DND-41 (cell line): ENCODE measurements around the gene TNIP2.

Experiments
- ATAC-seq: fragments of 200-7000 bp; cut with Tn5 transposase; 3 replicates; pipeline ENCODE4 v1.9.1; 2021; ENCODE audit warnings: low read depth; ENCODE audit not compliant: insufficient read depth
- DNase-seq: peaks from one replicate; pipeline ENCODE4 v3.0.0-alpha.2; 2020
- H2AFZ ChIP-seq: 2 replicates; pipeline ENCODE4 v1.6.0; 2012; ENCODE audit warnings: low read depth, low read length
- H3K27ac ChIP-seq: 2 replicates; pipeline ENCODE4 v1.5.1; 2012; ENCODE audit warnings: low read length, inconsistent platforms
- H3K27me3 ChIP-seq: fragments of 200-600 bp; sonication (generic); 2 replicates; pipeline ENCODE4 v1.6.0; 2012; ENCODE audit warnings: low read length, mild to moderate bottlenecking, inconsistent platforms; ENCODE audit not compliant: insufficient read depth, poor library complexity
- H3K36me3 ChIP-seq: 2 replicates; pipeline ENCODE4 v1.5.1; 2012; ENCODE audit warnings: low read length, inconsistent platforms; ENCODE audit not compliant: insufficient read depth
- H3K4me1 ChIP-seq: 2 replicates; pipeline ENCODE4 v1.5.1; 2012; ENCODE audit warnings: mild to moderate bottlenecking, low read length; ENCODE audit not compliant: insufficient read depth
- H3K4me2 ChIP-seq: 2 replicates; pipeline ENCODE4 v1.6.0; 2012; ENCODE audit warnings: mild to moderate bottlenecking, moderate library complexity, low read length, inconsistent platforms; ENCODE audit not compliant: insufficient read depth
- H3K4me3 ChIP-seq, 2 experiments: fragments of 200-600 bp in 1 of 2; shearing (Covaris generic) in 1 of 2; 2 replicates each; pipeline ENCODE4 v1.5.1; 2012 to 2016; ENCODE audit warnings: inconsistent platforms in 2 of 2, low read length in 2 of 2, mild to moderate bottlenecking in 2 of 2, low read depth in 1 of 2, moderate library complexity in 1 of 2
- H3K79me2 ChIP-seq: 2 replicates; pipeline ENCODE4 v1.6.0; 2012; ENCODE audit warnings: low read length, inconsistent platforms; ENCODE audit not compliant: insufficient read depth
- H3K9ac ChIP-seq: 2 replicates; pipeline ENCODE4 v1.6.0; 2012; ENCODE audit warnings: low read depth, mild to moderate bottlenecking, inconsistent platforms, low read length, moderate library complexity
- H3K9me3 ChIP-seq: 2 replicates; pipeline ENCODE4 v1.5.1; 2012; ENCODE audit warnings: low read length, moderate library complexity, mild to moderate bottlenecking, inconsistent platforms; ENCODE audit not compliant: insufficient read depth, severe bottlenecking
- H4K20me1 ChIP-seq: 2 replicates; pipeline ENCODE4 v1.6.0; 2012; ENCODE audit warnings: low read length; ENCODE audit not compliant: insufficient read depth
- EZH2 ChIP-seq: IDR thresholded peaks from 3 replicates; pipeline ENCODE4 v1.6.1; 2012; ENCODE audit warnings: borderline replicate concordance, low read depth, mild to moderate bottlenecking, moderate library complexity, low read length, inconsistent platforms; ENCODE audit not compliant: severe bottlenecking
- TF ChIP-seq, protein P1 (sequence below): IDR thresholded peaks from 2 replicates; pipeline ENCODE4 v1.5.1; 2012; ENCODE audit warnings: borderline replicate concordance, low read length, moderate library complexity, mild to moderate bottlenecking; ENCODE audit not compliant: poor library complexity, severe bottlenecking; ENCODE audit errors: extremely low read depth

Gene TNIP2

DNA sequence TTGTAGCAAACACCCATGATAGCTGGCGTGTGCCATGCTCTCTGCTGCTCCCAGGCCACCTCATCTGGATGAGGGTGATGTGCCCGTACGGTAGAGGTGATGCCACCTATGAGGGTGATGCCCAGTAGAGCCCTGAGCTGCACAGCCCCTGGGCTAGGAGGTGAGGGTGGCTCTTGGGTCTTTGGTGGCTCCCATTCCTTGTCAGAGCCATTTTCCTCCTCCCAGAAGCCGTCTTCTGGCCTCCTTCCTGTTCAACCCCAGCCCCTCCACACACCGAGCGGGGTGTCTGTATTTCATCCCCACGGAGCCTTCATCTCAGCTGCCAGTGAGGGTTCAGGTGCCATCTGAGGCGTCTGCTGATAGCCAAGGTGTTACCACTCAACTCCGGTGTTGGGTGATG is 12.0 kb upstream of the TNIP2 start:
- no peaks in the 10 kb centered on the region for H3K36me3 ChIP-seq
- H3K4me2 ChIP-seq = no peak overlapping the region
- no peak overlapping the region for H3K4me3 ChIP-seq
- H3K79me2 ChIP-seq = no peaks in the 10 kb centered on the region
- no peaks in the 10 kb centered on the region for H4K20me1 ChIP-seq
- H2AFZ ChIP-seq = no peak overlapping the region
- TF ChIP-seq, protein P1, sequence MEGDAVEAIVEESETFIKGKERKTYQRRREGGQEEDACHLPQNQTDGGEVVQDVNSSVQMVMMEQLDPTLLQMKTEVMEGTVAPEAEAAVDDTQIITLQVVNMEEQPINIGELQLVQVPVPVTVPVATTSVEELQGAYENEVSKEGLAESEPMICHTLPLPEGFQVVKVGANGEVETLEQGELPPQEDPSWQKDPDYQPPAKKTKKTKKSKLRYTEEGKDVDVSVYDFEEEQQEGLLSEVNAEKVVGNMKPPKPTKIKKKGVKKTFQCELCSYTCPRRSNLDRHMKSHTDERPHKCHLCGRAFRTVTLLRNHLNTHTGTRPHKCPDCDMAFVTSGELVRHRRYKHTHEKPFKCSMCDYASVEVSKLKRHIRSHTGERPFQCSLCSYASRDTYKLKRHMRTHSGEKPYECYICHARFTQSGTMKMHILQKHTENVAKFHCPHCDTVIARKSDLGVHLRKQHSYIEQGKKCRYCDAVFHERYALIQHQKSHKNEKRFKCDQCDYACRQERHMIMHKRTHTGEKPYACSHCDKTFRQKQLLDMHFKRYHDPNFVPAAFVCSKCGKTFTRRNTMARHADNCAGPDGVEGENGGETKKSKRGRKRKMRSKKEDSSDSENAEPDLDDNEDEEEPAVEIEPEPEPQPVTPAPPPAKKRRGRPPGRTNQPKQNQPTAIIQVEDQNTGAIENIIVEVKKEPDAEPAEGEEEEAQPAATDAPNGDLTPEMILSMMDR = no peak
- no peak for TF ChIP-seq EZH2
- H3K27me3 ChIP-seq = no peaks in the 10 kb centered on the region
- DNase-seq (no peak), ATAC-seq (no peak)
- H3K27ac ChIP-seq = no peak overlapping the region
- no peak overlapping the region for H3K9ac ChIP-seq
- peaks cover 11% of the 10 kb centered on the region for H3K4me1 ChIP-seq
- no peaks in the 10 kb centered on the region for H3K9me3 ChIP-seq

DNA sequence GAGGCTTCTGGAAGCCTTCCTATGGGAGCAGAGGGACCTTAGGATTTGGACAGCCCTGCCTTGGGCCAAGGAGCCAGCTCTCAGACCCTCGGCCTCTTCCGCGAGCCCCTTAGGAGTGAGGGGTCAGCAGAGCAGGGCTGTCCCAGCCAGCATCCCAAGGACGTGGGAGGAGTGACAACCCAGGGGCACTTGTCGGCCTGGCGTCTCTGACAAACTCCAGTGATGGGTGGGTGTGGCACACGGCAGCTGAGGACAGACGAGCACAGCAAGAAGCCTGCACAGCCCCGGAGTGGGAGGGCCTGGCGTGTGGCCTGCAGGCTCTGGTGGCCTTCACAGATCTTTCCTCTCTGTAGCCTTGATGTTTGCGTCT is 11.6 kb upstream of the TNIP2 start:
- Histone ChIP-seq H3K9me3 (no peaks in the 10 kb centered on the region), H3K4me1 (peaks cover 11% of the 10 kb centered on the region), H3K27me3 (no peaks in the 10 kb centered on the region), H3K9ac (no peak overlapping the region), H4K20me1 (no peaks in the 10 kb centered on the region), H3K27ac (no peak overlapping the region), H3K36me3 (no peaks in the 10 kb centered on the region), H2AFZ (no peak overlapping the region), H3K79me2 (no peaks in the 10 kb centered on the region), H3K4me3 (no peak overlapping the region), H3K4me2 (no peak overlapping the region)
- ATAC-seq (no peak), DNase-seq (no peak)
- TF ChIP-seq, protein P1 = no peak
- TF ChIP-seq EZH2 = no peak

DNA sequence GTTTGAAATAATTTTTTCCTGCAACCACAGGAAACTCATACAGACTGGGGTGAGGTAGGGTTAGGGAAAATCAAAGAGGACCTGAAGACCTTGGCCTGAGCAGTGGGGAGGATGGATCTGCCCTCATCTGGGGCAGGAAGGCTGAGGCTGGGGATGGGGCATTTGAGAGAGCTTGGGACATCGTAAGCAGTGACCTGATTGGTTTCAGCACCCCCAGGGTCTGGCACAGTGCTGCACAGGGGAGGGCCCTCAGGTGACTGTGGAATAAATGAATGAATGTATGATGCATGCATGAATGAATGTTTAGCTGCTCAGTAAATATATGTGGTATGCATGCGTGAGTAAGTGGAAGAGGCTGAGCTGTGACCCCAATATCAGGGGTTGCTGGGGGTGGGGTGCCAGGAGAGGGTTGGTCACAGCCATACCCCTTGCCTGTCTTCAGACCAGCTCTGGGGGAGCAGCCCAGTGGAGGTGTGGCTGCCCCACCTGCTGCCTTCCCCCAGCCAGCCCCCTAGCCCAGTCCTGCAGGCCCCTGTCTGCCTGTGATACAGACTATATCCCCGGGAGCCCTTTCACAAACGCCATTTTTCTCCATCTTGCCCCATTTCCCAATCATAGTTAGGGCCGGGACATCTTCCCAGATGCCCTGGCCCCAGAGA is 11.0 kb upstream of the TNIP2 start:
- H3K4me3 ChIP-seq = no peak overlapping the region
- H3K36me3 ChIP-seq = no peaks in the 10 kb centered on the region
- no peak overlapping the region for H3K27ac ChIP-seq
- H3K9ac ChIP-seq = no peak overlapping the region
- no peaks in the 10 kb centered on the region for H4K20me1 ChIP-seq
- peaks cover 11% of the 10 kb centered on the region for H3K4me1 ChIP-seq
- DNase-seq = no peak
- H3K27me3 ChIP-seq = no peaks in the 10 kb centered on the region
- no peak for ATAC-seq
- no peaks in the 10 kb centered on the region for H3K9me3 ChIP-seq
- no peaks in the 10 kb centered on the region for H3K79me2 ChIP-seq
- no peak for TF ChIP-seq EZH2
- TF ChIP-seq, protein P1 = no peak
- H2AFZ ChIP-seq = no peak overlapping the region
- H3K4me2 ChIP-seq = no peak overlapping the region
